Measurements from ENCODE around the gene PTPRK. TPM values are rescaled to one million over a fixed set of nuclear protein-coding genes. Genes with fewer than 3 reads are reported as not detected.

PTPRK gene
- total RNA-seq, 2 donors from 2014 or later: 94.1 to 117 TPM

DNA sequence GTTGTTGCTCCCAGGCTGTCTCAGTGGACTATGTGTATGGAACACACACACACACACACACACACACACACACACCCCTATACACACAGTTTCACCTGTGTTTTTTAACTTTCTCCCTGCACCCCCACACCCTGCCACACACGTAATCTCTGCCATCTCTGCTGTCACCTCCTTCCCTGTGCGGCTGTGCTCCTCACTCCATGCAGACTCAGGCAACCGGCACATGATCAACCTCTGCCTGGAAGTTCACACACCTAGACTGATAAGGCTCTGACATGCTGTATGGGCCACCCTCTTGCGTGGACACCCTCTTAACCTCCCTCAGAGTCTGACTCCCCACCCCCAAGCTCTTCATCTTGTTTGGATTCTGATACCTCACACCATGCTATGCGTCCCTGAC, 467.3 kb downstream of the PTPRK start:
- no peak overlapping the region for H3K4me3 ChIP-seq
- no peak overlapping the region for H3K27ac ChIP-seq
- no peaks in the 10 kb centered on the region for H3K4me1 ChIP-seq
- no peaks in the 10 kb centered on the region for H3K27me3 ChIP-seq
- no peak overlapping the region for H3K9ac ChIP-seq (ENCODE audit: low read depth in 2 of 2, low read length in 2 of 2)
- TF ChIP-seq, protein P1, sequence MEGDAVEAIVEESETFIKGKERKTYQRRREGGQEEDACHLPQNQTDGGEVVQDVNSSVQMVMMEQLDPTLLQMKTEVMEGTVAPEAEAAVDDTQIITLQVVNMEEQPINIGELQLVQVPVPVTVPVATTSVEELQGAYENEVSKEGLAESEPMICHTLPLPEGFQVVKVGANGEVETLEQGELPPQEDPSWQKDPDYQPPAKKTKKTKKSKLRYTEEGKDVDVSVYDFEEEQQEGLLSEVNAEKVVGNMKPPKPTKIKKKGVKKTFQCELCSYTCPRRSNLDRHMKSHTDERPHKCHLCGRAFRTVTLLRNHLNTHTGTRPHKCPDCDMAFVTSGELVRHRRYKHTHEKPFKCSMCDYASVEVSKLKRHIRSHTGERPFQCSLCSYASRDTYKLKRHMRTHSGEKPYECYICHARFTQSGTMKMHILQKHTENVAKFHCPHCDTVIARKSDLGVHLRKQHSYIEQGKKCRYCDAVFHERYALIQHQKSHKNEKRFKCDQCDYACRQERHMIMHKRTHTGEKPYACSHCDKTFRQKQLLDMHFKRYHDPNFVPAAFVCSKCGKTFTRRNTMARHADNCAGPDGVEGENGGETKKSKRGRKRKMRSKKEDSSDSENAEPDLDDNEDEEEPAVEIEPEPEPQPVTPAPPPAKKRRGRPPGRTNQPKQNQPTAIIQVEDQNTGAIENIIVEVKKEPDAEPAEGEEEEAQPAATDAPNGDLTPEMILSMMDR (IDR thresholded peaks at IDR 0.05): no peak
- DNase-seq: no peak
- H3K36me3 ChIP-seq: no peaks in the 10 kb centered on the region
- H3K9me3 ChIP-seq: no peaks in the 10 kb centered on the region
- intact Hi-C loops (cut with DNase I): no loop called here

DNA sequence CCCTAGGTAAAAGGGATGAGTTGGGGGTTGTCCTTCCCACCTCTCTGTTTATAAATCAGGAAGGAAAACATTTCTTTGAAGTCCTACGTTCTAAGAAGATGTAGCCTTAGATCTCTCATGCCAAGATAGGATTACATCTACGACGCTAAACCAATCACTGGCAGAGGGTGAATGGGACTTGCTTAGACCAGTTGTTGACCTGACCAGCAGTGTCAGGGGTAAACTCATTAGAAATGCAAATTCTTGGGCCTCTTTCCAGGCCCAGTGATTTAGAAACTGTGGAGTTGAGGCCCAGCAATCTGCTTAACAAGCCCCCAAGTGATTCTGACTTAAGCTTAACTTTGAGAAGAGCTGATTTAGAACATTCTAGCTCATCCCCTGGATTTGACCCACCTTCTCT, 472.4 kb downstream of the PTPRK start:
- DNase-seq: no peak
- intact Hi-C loops (cut with DNase I): no loop called here
- Histone ChIP-seq H3K4me3 (no peak overlapping the region), H3K4me1 (no peaks in the 10 kb centered on the region), H3K9me3 (no peaks in the 10 kb centered on the region), H3K9ac (ENCODE audit: low read depth in 2 of 2, low read length in 2 of 2) (no peak overlapping the region), H3K27me3 (no peaks in the 10 kb centered on the region), H3K36me3 (no peaks in the 10 kb centered on the region), H3K27ac (no peak overlapping the region)
- TF ChIP-seq, protein P1 (IDR thresholded peaks at IDR 0.05): no peak

DNA sequence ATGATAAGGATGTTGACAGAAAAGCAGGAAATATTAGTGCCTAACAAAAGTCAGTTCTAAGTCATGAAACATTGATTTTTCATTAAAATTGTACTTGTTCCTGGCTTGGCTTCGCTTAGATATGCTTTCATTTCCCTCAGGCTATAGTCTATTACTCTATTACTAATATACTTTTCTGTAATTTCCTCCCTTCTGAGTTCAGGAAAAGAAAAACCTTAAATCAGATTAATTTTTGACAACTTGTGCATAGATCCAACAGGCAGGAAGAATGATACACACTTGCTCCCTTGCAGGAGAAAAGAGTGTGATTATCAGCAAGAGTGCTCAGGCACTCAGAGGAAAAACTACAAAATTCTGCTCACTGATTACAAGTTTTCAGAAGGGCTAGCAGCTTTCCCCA, 474.4 kb downstream of the PTPRK start:
- intact Hi-C loops (cut with DNase I): no loop called here
- no peaks in the 10 kb centered on the region for H3K36me3 ChIP-seq
- H3K9me3 ChIP-seq: no peaks in the 10 kb centered on the region
- no peak overlapping the region for H3K27ac ChIP-seq
- no peak overlapping the region for H3K4me3 ChIP-seq
- H3K27me3 ChIP-seq: no peaks in the 10 kb centered on the region
- DNase-seq: no peak
- H3K9ac ChIP-seq (ENCODE audit: low read depth in 2 of 2, low read length in 2 of 2): no peak overlapping the region
- TF ChIP-seq, protein P1 (IDR thresholded peaks at IDR 0.05): no peak
- H3K4me1 ChIP-seq: no peaks in the 10 kb centered on the region

DNA sequence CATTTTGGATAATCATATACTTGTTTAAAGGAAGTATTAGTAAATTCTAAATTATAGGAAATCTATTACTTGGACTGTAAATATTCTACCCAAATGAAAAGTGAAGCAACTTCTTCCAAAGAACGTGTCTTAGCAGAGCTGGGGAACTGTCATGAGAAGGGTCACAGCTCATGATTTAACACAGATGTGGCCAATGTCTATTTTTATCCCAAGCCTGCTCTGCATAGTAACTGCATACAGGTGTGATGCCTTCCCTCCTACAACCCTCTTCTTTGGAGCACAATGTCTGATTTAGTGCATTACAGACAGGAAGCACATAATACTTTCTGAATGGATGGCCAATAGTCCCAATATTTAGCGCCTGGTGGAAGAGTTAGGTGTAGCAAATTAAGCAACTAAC, 480.9 kb downstream of the PTPRK start:
- Histone ChIP-seq H3K4me3 (no peak overlapping the region), H3K36me3 (no peaks in the 10 kb centered on the region), H3K27ac (no peak overlapping the region), H3K27me3 (no peaks in the 10 kb centered on the region), H3K4me1 (no peaks in the 10 kb centered on the region), H3K9ac (ENCODE audit: low read depth in 2 of 2, low read length in 2 of 2) (no peak overlapping the region), H3K9me3 (no peaks in the 10 kb centered on the region)
- intact Hi-C loops (cut with DNase I): no loop called here
- no peak for DNase-seq
- TF ChIP-seq, protein P1 (IDR thresholded peaks at IDR 0.05): no peak

DNA sequence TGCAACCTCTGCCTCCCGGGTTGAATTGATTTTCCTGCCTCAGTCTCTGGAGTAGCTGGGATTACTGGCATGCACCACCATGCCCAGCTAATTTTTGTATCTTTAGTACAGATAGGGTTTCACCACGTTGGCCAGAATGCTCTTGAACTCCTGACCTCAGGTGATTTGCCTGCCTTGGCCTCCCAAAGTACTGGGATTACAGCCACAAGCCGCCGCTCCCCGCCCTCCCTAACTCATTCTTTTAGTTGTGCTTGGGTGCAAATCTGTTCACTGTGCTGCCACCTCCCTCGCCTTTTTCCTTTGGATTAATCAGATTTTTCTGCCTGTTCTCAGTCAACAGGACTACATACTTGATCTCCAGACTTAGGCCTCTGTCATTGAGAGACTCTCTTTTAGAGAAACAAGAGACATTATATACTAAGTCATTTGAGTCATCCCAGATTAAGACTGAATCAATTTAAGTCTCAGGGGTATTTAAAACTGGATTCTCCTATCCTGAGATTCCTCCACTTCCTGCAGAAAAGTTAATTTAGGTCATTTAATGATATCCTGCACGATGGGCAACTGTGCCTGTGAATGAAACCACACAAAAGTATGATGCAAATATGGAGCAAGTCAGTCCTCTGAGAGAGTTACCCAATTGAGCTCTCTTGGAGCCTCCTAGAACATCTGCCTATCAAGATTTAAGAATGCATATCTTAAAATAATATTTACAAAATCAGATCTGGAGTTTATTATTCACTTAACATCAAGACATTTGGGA, 483.4 kb downstream of the PTPRK start:
- TF ChIP-seq, protein P1 (IDR thresholded peaks at IDR 0.05): no peak
- Histone ChIP-seq H3K36me3 (no peaks in the 10 kb centered on the region), H3K4me3 (no peak overlapping the region), H3K9ac (ENCODE audit: low read depth in 2 of 2, low read length in 2 of 2) (no peak overlapping the region), H3K27me3 (no peaks in the 10 kb centered on the region), H3K9me3 (no peaks in the 10 kb centered on the region), H3K27ac (no peak overlapping the region), H3K4me1 (no peaks in the 10 kb centered on the region)
- intact Hi-C loops (cut with DNase I): no loop called here
- DNase-seq: no peak

Data from colonic mucosa (tissue), 4 donors.